Measurements from ENCODE around the gene CCDC183. TPM values are rescaled to one million over a fixed set of nuclear protein-coding genes. Genes with fewer than 3 reads are reported as not detected.
"Not testable (repeated sequence)": the region's sequence is repeated elsewhere in the genome, so short reads cannot be mapped to it uniquely, and the experiment has no call there.

CCDC183 gene
- polyA plus RNA-seq, 1 donor (not counting 4 experiments of a cell fraction or from before 2014, with no cell fraction given): 0.03 TPM

- dilution Hi-C loops (cut with MboI; ENCODE audit: extremely low pct_ligation_motif_present, low sequenced_read_pairs): no loop called here
- DNase-seq (ENCODE audit: low read depth, low spot score) (no peak), FAIRE-seq (no peak)
- H3K4me1 ChIP-seq (ENCODE audit: control insufficient read depth, extremely low read depth, insufficient read depth, low read length): peaks cover 20% of the 10 kb centered on the region
- H3K9ac ChIP-seq (ENCODE audit: control insufficient read depth, extremely low read depth, insufficient read depth, low read length): no peak overlapping the region
- H3K79me2 ChIP-seq (ENCODE audit: control insufficient read depth, insufficient read depth, low read length): peaks cover 9% of the 10 kb centered on the region
- no peak for TF ChIP-seq CTCF (optimal IDR thresholded peaks at IDR 0.05 in 1 of 3, IDR thresholded peaks at IDR 0.05 in 1 of 3, conservative IDR thresholded peaks at IDR 0.05 in 1 of 3; ENCODE audit: extremely low read depth in 1 of 3, insufficient read depth in 2 of 3, low read length in 3 of 3)
- no peak for TF ChIP-seq EZH2 (IDR thresholded peaks at IDR 0.05; ENCODE audit: low read length)
- H3K4me2 ChIP-seq (ENCODE audit: control insufficient read depth, extremely low read depth, insufficient read depth, low read depth, low read length): no peak overlapping the region
- H4K20me1 ChIP-seq (ENCODE audit: control insufficient read depth, extremely low read depth, insufficient read depth, low read length): peaks cover 17% of the 10 kb centered on the region
- H2AFZ ChIP-seq (ENCODE audit: control insufficient read depth, low read length): no peak overlapping the region
- no peak overlapping the region for H3K4me3 ChIP-seq (ENCODE audit: control insufficient read depth in 2 of 3, extremely low read depth in 1 of 3, insufficient read depth in 2 of 3, low read depth in 1 of 3, low read length in 3 of 3)
- peaks cover 25% of the 10 kb centered on the region for H3K27me3 ChIP-seq (ENCODE audit: control insufficient read depth, extremely low read depth, insufficient read depth, low read length)
- H3K9me1 ChIP-seq (ENCODE audit: control insufficient read depth, extremely low read depth, insufficient read depth, low read length): no peaks in the 10 kb centered on the region
- no peak overlapping the region for H3K27ac ChIP-seq (ENCODE audit: control insufficient read depth, insufficient read depth, low read length)
- H3K36me3 ChIP-seq (ENCODE audit: control insufficient read depth in 2 of 2, extremely low read depth in 1 of 2, insufficient read depth in 2 of 2, low read length in 2 of 2): peaks cover 8 to 17% of the 10 kb centered on the region in 2 experiments
- H3K9me3 ChIP-seq (ENCODE audit: control insufficient read depth, low read depth, low read length): no peaks in the 10 kb centered on the region
Measured at GRCh38 chr9:136794281-136794999, 1.7 kb upstream of the CCDC183 start.

- no peak for TF ChIP-seq EZH2 (IDR thresholded peaks at IDR 0.05; ENCODE audit: low read length)
- no peak for TF ChIP-seq CTCF (optimal IDR thresholded peaks at IDR 0.05 in 1 of 3, IDR thresholded peaks at IDR 0.05 in 1 of 3, conservative IDR thresholded peaks at IDR 0.05 in 1 of 3; ENCODE audit: extremely low read depth in 1 of 3, insufficient read depth in 2 of 3, low read length in 3 of 3)
- no peaks in the 10 kb centered on the region for H3K9me1 ChIP-seq (ENCODE audit: control insufficient read depth, extremely low read depth, insufficient read depth, low read length)
- peaks cover 24% of the 10 kb centered on the region for H3K4me1 ChIP-seq (ENCODE audit: control insufficient read depth, extremely low read depth, insufficient read depth, low read length)
- no peak overlapping the region for H3K4me2 ChIP-seq (ENCODE audit: control insufficient read depth, extremely low read depth, insufficient read depth, low read depth, low read length)
- no peaks in the 10 kb centered on the region for H3K9me3 ChIP-seq (ENCODE audit: control insufficient read depth, low read depth, low read length)
- no peak overlapping the region for H3K27ac ChIP-seq (ENCODE audit: control insufficient read depth, insufficient read depth, low read length)
- peaks cover 29% of the 10 kb centered on the region for H3K27me3 ChIP-seq (ENCODE audit: control insufficient read depth, extremely low read depth, insufficient read depth, low read length)
- dilution Hi-C loops (cut with MboI; ENCODE audit: extremely low pct_ligation_motif_present, low sequenced_read_pairs): no loop called here
- H3K36me3 ChIP-seq (ENCODE audit: control insufficient read depth in 2 of 2, extremely low read depth in 1 of 2, insufficient read depth in 2 of 2, low read length in 2 of 2): peaks cover 8 to 17% of the 10 kb centered on the region in 2 experiments
- no peak for FAIRE-seq
- H4K20me1 ChIP-seq (ENCODE audit: control insufficient read depth, extremely low read depth, insufficient read depth, low read length): peaks cover 17% of the 10 kb centered on the region
- H3K9ac ChIP-seq (ENCODE audit: control insufficient read depth, extremely low read depth, insufficient read depth, low read length): no peak overlapping the region
- DNase-seq (ENCODE audit: low read depth, low spot score): no peak
- H3K4me3 ChIP-seq (ENCODE audit: control insufficient read depth in 2 of 3, extremely low read depth in 1 of 3, insufficient read depth in 2 of 3, low read depth in 1 of 3, low read length in 3 of 3): no peak overlapping the region
- no peak overlapping the region for H2AFZ ChIP-seq (ENCODE audit: control insufficient read depth, low read length)
- peaks cover 9% of the 10 kb centered on the region for H3K79me2 ChIP-seq (ENCODE audit: control insufficient read depth, insufficient read depth, low read length)
Measured at GRCh38 chr9:136795000-136795348, 1.2 kb upstream of the CCDC183 start.

GRCh38 chr9:136796775-136797347 is 723 bp downstream of the CCDC183 start:
- H3K27me3 ChIP-seq (ENCODE audit: control insufficient read depth, extremely low read depth, insufficient read depth, low read length): peaks cover 29% of the 10 kb centered on the region
- DNase-seq (ENCODE audit: low read depth, low spot score); H3K79me2 ChIP-seq (ENCODE audit: control insufficient read depth, insufficient read depth, low read length); H3K9ac ChIP-seq (ENCODE audit: control insufficient read depth, extremely low read depth, insufficient read depth, low read length); H3K9me1 ChIP-seq (ENCODE audit: control insufficient read depth, extremely low read depth, insufficient read depth, low read length); dilution Hi-C loops (cut with MboI; ENCODE audit: extremely low pct_ligation_motif_present, low sequenced_read_pairs); H3K4me3 ChIP-seq (ENCODE audit: control insufficient read depth in 2 of 3, extremely low read depth in 1 of 3, insufficient read depth in 2 of 3, low read depth in 1 of 3, low read length in 3 of 3); H2AFZ ChIP-seq (ENCODE audit: control insufficient read depth, low read length); FAIRE-seq; H3K27ac ChIP-seq (ENCODE audit: control insufficient read depth, insufficient read depth, low read length); H3K4me2 ChIP-seq (ENCODE audit: control insufficient read depth, extremely low read depth, insufficient read depth, low read depth, low read length); H3K9me3 ChIP-seq (ENCODE audit: control insufficient read depth, low read depth, low read length): not testable (repeated sequence)
- H3K4me1 ChIP-seq (ENCODE audit: control insufficient read depth, extremely low read depth, insufficient read depth, low read length): peaks cover 26% of the 10 kb centered on the region
- H4K20me1 ChIP-seq (ENCODE audit: control insufficient read depth, extremely low read depth, insufficient read depth, low read length): peaks cover 17% of the 10 kb centered on the region
- peaks cover 8 to 17% of the 10 kb centered on the region in 2 experiments for H3K36me3 ChIP-seq (ENCODE audit: control insufficient read depth in 2 of 2, extremely low read depth in 1 of 2, insufficient read depth in 2 of 2, low read length in 2 of 2)
